Keratinocyte (primary cell): ENCODE results near the gene DUSP28.

ENCODE experiments used
- EZH2 ChIP-seq: IDR thresholded peaks from one replicate; pipeline ENCODE4 v1.6.1; 2012; ENCODE audit warnings: inconsistent platforms, mild to moderate bottlenecking, low read length, moderate library complexity
- TF ChIP-seq, protein P1 (sequence below), 3 experiments: IDR thresholded peaks in 1 of 3; conservative IDR thresholded peaks in 1 of 3; optimal IDR thresholded peaks in 1 of 3; 2 replicates in 2 of 3; 3 replicates in 1 of 3; pipeline versions ENCODE3 to v1.5.1; 2011; ENCODE audit warnings: low read length in 3 of 3, mild to moderate bottlenecking in 3 of 3, moderate library complexity in 2 of 3, control low read depth in 1 of 3, inconsistent platforms in 1 of 3; ENCODE audit not compliant: insufficient read depth in 2 of 3; ENCODE audit errors: extremely low read depth in 1 of 3

DNA sequence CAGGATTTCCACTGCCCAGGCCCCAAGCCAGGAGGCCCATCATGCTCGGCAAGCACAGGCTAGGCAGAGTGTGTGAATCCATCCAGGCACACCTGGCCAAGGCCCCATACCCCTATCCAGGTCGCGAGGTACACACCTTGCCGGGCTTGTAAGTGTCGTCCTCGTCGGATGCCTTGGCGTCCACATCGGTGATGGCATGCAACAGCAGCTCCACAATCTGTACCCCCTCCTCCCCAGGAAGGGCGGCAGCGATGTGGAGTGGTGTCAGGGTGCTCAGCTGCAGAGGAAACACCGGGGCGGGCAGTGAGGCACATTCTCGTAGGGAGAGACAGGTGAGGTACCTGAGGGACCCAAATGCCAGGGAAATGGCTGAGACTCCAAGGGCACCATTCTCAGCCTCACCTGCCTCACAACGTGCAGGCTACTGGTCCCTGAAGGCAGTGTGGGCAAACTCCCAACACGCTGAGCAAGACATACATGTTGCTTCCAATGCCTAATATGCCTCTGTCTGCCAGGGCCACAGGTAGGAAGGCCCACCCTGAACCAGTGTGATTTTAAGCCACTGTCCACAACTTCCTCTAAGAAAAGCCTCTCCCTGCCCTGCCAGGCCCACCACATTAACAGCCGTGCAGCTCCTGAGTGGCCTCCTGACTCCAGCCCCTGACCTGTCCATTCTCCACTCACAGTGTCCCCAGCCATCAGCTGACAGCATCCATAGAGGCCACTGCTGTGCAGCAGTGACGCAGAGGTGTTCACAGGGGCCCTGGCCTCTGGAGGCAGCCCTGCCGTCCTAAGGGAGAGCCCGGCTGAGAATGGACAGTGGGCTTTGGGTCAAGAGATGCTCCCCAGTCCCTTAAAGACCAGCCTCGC is 47.3 kb upstream of the DUSP28 start:
- TF ChIP-seq, protein P1, sequence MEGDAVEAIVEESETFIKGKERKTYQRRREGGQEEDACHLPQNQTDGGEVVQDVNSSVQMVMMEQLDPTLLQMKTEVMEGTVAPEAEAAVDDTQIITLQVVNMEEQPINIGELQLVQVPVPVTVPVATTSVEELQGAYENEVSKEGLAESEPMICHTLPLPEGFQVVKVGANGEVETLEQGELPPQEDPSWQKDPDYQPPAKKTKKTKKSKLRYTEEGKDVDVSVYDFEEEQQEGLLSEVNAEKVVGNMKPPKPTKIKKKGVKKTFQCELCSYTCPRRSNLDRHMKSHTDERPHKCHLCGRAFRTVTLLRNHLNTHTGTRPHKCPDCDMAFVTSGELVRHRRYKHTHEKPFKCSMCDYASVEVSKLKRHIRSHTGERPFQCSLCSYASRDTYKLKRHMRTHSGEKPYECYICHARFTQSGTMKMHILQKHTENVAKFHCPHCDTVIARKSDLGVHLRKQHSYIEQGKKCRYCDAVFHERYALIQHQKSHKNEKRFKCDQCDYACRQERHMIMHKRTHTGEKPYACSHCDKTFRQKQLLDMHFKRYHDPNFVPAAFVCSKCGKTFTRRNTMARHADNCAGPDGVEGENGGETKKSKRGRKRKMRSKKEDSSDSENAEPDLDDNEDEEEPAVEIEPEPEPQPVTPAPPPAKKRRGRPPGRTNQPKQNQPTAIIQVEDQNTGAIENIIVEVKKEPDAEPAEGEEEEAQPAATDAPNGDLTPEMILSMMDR (optimal IDR thresholded peaks at IDR 0.05 in 1 of 3, IDR thresholded peaks at IDR 0.05 in 1 of 3, conservative IDR thresholded peaks at IDR 0.05 in 1 of 3; ENCODE audit: extremely low read depth in 1 of 3, insufficient read depth in 2 of 3, low read length in 3 of 3): no peak
- TF ChIP-seq EZH2: no peak
